ENCODE data around the gene NT5M. TPM values are rescaled to one million over a fixed set of nuclear protein-coding genes. Genes with fewer than 3 reads are reported as not detected.

Gene NT5M
- total RNA-seq, 1 experiment from 2014 or later, result 6.6 TPM

DNA sequence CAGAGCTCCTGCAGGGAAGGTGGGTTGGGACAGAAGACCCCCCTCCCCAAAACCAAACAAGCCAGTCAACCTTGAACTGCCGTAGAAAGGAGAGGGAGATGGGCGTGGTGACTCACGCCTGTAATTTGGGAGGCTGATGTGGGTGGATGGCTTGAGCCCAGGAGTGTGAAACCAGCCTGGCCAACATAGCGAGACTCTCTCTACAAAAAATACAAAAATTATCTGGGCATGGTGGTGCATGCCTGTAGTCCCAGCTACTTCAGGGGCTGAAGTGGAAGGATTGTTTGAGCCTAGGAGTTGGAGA, 42.1 kb downstream of the NT5M start:
- Histone ChIP-seq H4K8ac (replicated peaks; ENCODE audit: insufficient read length, low read depth, low read length) (no peak overlapping the region), H2AK5ac (ENCODE audit: insufficient read length, low read length) (no peak overlapping the region), H3K9me3 (ENCODE audit: control insufficient read depth, low read depth, low read length) (no peaks in the 10 kb centered on the region), H2BK15ac (ENCODE audit: low read depth, low read length) (no peak overlapping the region), H4K5ac (ENCODE audit: insufficient read length, low read depth, low read length) (no peak overlapping the region), H2BK120ac (ENCODE audit: low read depth, low read length, poor library complexity, severe bottlenecking) (no peak overlapping the region), H4K91ac (ENCODE audit: insufficient read length, low read depth, low read length) (no peak overlapping the region), H3K4ac (ENCODE audit: low read depth, low read length) (no peak overlapping the region), H2BK20ac (ENCODE audit: low read depth, low read length, poor library complexity, severe bottlenecking) (no peak overlapping the region), H3K18ac (ENCODE audit: insufficient read length, low read depth, low read length) (no peak overlapping the region), H2BK5ac (ENCODE audit: insufficient read length, low read length) (no peak overlapping the region), H3K23me2 (ENCODE audit: insufficient read length, low read depth, low read length, poor library complexity, severe bottlenecking) (no peaks in the 10 kb centered on the region), H3T11ph (ENCODE audit: low read length) (no peak overlapping the region), H2AFZ (ENCODE audit: low read length) (no peak overlapping the region), H3K56ac (ENCODE audit: insufficient read length, low read depth, low read length) (no peak overlapping the region), H3K4me1 (ENCODE audit: insufficient read depth, low read length) (no peaks in the 10 kb centered on the region), H4K20me1 (ENCODE audit: control insufficient read depth, insufficient read depth, insufficient read length) (peaks cover 3% of the 10 kb centered on the region), H3K27ac (ENCODE audit: insufficient read length, low read depth, low read length) (no peak overlapping the region), H3K79me1 (ENCODE audit: insufficient read depth, low read depth, low read length, poor library complexity, severe bottlenecking) (no peaks in the 10 kb centered on the region), H3K27me3 (ENCODE audit: insufficient read depth, low read length) (no peaks in the 10 kb centered on the region), H3K14ac (ENCODE audit: insufficient read depth, low read length) (no peak overlapping the region), H3K23ac (ENCODE audit: insufficient read length, low read depth, low read length) (no peak overlapping the region), H3K79me2 (ENCODE audit: insufficient read depth, low read length) (no peaks in the 10 kb centered on the region), H3K9ac (ENCODE audit: extremely low read depth, insufficient read length, low read length) (no peak overlapping the region), H2BK12ac (ENCODE audit: insufficient read length, low read depth, low read length) (no peak overlapping the region), H3K4me2 (ENCODE audit: insufficient read depth, insufficient read length, low read length) (no peak overlapping the region)
- H3K36me3 Mint-ChIP-seq (ENCODE audit: insufficient read depth in 1 of 3, low read depth in 3 of 3), result no peaks in the 10 kb centered on the region
- DNase-seq, result no peak
- H3K27ac Mint-ChIP-seq, result no peak overlapping the region
- H3K4me1 Mint-ChIP-seq, result peaks cover under 1 to 1% of the 10 kb centered on the region in 2 experiments
- no peaks in the 10 kb centered on the region for H3K9me3 Mint-ChIP-seq
- TF ChIP-seq, protein P1, sequence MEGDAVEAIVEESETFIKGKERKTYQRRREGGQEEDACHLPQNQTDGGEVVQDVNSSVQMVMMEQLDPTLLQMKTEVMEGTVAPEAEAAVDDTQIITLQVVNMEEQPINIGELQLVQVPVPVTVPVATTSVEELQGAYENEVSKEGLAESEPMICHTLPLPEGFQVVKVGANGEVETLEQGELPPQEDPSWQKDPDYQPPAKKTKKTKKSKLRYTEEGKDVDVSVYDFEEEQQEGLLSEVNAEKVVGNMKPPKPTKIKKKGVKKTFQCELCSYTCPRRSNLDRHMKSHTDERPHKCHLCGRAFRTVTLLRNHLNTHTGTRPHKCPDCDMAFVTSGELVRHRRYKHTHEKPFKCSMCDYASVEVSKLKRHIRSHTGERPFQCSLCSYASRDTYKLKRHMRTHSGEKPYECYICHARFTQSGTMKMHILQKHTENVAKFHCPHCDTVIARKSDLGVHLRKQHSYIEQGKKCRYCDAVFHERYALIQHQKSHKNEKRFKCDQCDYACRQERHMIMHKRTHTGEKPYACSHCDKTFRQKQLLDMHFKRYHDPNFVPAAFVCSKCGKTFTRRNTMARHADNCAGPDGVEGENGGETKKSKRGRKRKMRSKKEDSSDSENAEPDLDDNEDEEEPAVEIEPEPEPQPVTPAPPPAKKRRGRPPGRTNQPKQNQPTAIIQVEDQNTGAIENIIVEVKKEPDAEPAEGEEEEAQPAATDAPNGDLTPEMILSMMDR (conservative IDR thresholded peaks at IDR 0.05), result no peak
- WGBS (ENCODE audit: extremely low coverage, insufficient read length, low lambda C conversion rate), result no CpG with 5 or more reads among the region's 4 CpGs
- no peaks in the 10 kb centered on the region for H3K27me3 Mint-ChIP-seq (ENCODE audit: low read depth)
- no peak overlapping the region for H3K4me3 Mint-ChIP-seq

Measured in H9 (cell line).